Germinal center (tissue), 1 donor: ENCODE results near the gene SHMT1.
A peak's percentile ranks its signal among the peaks of the same experiment; 100 is the strongest.
"Not testable (repeated sequence)": the region's sequence is repeated elsewhere in the genome, so short reads cannot be mapped to it uniquely, and the experiment has no call there.

ENCODE experiments used
- DNase-seq: peaks from one replicate; pipeline ENCODE4 v3.0.0; 2012; ENCODE audit warnings: mixed read lengths, low spot score

Gene SHMT1

DNA sequence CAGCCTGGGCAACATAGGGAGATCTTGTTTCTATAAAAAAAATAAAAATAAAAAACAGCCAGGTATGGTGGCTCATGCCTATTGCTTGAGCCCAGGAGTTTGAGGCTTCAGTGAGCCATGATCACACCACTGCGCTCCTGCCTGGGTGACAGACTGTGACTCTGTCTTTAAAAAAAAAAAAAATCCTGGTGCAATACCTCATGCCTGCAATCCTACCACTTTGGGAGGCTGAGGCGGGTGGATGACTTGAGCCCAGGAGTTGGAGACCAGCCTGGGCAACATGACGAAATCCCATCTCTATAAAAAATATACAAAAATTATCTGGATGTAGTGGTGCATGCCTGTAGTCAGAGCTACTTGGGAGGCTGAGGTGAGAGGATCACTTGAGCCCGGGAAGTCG, 15.3 kb upstream of the SHMT1 start:
- not testable (repeated sequence) for DNase-seq

DNA sequence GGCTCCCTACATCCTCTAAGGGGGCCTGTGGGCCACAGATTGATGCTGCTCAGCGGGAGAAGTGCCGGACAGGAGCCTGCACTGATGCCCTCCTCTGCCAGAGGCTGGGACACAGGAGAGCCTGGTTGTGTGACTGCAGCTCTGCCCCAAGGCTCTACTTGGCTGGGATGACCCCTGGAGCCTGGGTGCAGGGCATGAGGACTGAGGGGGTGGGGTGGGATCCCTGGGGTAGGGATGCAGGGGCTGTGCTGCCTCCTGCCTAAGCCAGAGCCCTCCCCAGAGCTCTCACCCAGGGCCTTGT, 14.8 kb upstream of the SHMT1 start:
- DNase-seq, result peak; percentile 0

DNA sequence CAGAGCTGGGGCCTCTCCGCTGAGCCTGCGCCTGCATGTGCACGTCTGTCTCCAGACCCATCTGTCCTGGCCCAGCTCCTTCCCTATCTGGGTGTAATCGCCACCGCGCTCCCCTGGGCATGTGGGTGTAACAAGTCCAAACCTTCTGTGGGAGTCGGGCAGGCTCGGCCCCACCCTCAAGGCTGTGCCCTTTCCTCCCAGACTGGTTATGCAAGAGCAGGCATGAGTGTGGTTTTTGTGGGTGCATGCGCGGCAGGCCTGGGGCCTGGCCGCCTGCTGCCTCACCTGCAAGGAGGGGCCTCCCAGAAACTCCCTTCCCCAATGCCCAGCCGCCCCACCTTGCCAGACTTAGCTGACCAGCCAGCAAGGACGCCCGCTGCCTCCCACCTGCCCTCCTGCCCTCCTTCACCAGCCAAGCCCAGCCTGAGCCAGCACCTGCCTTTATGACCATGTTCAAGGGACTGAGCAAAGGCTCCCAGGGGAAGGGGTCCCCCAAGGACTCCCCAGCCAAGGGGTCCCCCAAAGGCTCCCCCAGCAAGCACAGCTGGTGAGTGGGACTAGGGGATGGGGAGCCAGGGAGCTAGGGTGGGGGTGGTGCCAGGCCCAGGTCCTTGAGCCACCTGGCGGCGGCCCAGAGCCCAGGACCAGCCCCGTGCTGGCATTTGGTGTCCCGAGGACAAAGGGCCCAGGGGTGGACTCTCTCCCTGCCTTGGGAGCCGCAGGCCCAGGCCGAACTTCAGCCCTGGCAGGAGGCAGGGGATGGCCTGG, 14.3 kb upstream of the SHMT1 start, which contains the start of gene EVPLL:
EVPLL (plus strand) TSS at position 342 of the 768 bp plus-strand sequence. CDS start 3,160 bp downstream, outside the sequence.
- DNase-seq, result peak; percentile 3

DNA sequence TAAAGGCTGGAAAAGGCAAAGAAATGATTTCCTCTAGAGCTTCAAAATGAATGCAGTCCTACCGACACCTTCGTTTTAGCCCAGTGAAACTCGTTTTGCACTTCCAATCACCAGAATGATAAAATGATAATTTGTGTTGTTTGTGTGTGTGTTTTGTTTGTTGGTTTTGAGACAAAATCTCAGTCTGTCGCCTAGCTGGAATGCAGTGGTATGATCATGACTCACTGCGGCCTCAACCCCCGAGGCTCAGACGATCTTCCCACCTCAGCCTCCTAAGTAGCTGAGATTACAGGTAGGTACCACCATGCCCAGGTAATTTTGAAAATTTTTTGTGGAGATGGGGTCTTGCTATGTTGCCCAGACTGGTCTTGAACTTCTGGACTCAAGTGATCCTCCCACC, 10.9 kb upstream of the SHMT1 start:
- DNase-seq, result no peak

DNA sequence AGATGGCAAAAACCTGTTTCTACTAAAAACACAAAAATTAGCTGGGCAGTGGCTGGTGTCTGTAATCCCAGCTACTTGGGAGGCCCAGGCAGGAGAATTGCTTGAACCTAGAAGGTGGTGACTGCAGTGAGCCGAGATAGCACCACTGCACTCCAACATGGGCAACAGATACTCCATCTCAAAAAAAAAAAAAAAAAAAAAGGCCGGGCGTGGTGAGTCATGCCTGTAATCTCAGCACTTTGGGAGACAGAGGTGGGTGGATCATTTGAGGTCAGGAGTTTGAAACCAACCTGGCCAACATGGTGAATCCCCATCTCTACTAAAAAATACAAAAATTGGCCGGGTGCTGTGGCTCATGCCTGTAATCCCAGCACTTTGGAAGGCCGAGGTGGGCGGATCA, 9.8 kb upstream of the SHMT1 start:
- DNase-seq, result not testable (repeated sequence)

DNA sequence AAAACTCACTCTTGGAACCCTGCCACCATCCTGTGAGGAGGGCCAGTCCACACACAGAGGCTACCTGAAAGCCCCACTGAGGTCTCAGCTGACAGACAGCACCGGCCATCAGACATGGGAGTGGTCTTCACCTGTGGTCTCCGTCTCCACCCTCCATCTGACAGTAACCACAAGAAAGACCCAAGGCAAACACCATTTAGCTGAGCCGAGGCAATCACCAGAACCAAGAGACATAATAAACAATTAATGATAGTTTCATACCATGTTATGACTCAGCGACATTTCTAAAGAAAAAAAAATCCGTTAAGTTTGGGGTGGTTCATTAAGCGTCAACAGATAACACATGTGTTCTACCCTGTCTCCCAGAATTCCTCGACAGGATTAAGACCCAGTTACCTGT, 8.1 kb upstream of the SHMT1 start:
- no peak for DNase-seq

DNA sequence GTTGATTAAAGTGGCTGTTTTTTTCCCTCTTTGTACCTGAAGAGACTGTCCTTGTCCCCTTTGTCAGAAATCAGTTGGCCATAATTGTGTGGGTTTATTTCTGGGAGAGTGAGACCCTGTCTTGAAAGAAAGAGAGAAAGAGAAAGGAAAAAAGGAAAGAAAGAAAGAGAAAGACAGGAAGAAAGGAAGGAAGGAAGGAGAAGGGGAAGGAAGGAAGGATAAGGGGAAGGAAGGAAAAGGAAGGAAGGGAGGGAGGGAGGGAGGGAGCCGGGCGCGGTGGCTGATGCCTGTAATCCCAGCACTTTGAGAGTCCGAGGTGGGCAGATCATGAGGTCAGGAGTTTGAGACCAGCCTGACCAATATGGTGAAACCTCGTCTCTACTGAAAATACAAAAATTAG, 7.4 kb upstream of the SHMT1 start:
- no peak for DNase-seq

DNA sequence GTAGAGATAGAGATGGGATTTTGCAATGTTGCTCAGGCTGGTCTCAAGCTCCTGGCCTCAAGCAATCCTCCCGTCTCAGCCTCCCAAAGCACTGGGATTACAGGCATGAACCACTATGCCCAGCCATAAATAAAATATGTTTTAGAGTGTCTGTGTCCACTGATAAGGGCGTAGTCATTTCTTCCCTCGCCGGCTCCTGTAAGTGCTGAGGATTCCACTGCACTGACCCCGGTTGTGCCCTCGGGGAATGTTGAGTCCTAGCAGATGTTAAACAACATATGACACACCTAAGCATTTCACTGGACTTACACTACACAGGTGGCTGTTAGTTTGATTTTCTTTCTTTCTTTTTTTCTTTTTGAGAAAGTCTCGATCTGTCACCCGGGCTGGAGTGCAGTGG, 5.6 kb upstream of the SHMT1 start:
- DNase-seq, result no peak

DNA sequence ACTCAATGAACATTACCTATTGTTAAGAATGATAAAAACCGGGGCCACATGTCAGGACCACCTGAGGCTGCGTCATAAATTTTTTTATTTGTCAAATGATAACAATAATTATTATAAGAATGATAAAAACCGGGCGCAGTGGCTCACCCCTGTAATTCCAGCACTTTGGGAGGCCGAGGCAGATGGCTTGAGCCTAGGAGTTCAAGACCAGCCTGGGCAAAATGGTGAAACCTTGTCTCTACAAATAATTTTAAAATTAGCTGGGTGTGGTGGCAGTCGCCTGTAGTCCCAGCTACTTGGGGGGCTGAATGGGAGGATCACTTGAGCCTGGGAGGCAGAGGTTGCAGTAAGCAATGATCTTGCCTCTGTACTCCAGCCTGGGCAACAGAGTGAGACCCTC, 816 bp upstream of the SHMT1 start:
- DNase-seq, result no peak

DNA sequence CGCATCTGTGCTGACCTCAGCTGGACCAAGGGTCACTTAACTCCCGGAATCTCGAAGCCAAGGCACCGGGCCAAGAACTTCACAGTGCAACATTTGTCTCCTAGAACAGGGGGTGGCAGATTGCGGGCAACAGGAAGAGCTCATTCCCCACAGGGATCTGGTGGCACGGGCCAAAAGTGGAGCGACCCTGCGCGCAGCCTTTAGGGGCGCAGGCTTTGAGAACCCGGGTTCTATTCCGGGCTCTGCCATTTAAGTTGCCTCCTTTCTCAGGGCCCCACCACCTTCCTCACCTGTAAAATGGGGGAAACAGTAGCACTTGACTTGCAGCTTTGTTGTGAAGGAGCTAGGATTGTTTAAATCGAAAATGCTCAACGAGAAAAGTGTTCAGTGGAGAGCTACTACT, 651 bp downstream of the SHMT1 start:
- DNase-seq, result peak; percentile 60

DNA sequence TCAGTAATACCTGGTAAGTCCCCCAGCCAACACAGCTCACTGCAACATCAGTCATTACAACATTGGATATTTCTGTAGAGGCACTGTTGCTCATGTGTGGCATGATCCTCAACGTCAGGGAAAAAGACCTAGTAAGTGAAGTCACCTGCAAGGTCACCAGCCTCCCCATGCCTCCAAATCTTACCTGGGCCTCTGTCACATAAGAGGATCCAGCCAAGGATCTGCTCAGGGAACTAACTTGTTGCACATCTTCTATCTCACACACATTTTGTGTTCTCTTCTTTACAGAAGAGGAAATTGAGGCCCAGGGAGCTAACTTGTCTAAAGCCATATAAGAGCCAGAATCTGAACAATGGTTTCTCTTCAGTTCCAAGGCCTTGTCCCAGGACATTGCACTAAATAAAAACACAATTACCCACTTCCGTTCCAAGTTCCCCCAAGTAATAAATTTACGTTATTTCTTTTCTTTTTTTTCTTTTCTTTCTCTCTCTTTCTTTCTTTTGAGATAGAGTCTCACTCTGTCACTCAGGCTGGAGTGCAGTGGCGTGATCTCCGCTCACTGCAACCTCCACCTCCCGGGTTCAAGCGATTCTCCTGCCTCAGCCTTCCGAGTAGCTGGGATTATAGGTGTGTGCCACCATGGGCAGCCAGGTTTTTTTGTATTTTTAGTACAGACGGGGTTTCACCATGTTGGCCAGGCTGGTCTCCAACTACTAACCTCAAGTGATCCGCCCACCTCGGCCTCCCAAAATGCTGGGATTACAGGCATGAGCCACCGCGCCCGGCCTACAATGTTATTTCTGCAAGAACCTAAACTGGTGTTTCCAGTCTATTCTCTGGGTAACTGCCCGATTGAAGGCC, 1.3 kb downstream of the SHMT1 start:
- DNase-seq, result no peak

DNA sequence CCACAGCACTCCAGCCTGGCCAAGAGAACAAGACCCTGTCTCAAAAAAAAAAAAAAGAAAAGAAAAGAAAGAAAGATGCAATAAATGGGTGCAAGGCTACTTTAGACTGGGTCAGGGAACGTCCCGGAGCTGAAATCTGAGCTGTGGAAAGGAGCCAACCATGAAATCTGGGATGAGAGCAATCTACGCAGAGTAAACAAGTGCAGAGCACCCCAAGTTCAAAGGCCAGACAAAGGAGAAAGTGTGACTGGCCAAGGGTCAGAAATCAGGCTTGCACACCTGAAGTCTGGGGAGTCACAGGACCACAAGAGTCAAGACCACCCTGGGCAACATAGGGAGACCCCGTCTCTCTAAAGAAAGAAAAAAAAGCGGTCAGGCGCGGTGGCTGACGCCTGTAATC, 2.8 kb downstream of the SHMT1 start:
- DNase-seq, result no peak

DNA sequence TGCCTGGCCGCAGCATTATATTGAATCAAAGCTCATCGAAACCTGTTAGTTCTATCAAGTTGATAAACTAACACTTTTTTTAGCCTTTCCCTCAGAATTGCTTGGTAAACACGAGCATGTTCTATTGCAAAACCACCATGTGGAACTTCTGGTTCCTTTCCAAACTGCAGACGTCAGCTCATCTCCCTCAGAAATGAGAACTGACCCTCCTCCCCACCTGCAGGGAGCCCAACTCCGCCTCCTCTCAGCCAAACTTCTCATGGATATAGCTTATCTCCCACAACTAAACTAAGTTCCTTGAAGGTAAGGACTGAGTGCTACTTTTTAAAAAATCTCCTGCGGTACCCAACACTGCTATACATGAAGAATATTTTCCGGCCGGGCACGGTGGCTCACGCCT, 6.7 kb downstream of the SHMT1 start:
- DNase-seq, result no peak

DNA sequence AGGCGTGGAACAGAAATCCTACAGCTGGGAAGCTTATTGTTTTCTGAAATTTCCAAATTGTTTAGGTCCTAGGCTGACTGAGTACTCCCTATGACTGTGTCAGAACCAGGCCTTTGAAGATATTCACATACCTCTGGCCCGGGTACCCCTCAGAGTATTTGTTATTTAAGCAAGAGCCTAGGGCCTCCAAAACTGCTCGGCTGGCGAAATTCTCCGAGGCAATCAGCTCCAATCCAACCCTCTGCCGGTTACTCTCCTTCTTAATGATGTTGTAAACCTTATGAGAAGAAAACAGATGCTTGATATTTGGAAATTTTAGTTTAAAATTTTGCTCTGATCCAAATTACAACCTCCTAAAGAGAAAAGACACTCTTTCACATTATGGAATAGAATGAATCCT, 9.8 kb downstream of the SHMT1 start:
- DNase-seq, result no peak

DNA sequence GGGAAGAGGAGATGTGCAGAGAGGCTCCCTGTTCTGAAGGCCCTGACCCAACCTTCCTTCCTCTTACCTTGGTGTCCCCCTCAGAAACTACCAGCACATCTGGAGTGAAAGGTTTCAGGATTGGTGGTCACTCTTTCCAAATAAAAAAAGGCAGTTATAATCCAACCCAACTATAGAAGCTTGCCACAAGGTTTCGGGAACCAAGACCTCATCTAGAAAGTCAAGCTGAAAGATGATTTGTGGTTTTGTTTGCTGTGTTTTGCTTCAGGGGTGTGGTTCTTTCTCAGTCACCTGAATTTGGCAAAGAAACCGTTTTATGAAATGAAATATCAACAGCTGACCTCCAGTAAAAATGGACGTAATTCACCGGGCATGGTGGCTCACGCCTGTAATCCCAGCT, 19.3 kb downstream of the SHMT1 start:
- DNase-seq, result no peak

DNA sequence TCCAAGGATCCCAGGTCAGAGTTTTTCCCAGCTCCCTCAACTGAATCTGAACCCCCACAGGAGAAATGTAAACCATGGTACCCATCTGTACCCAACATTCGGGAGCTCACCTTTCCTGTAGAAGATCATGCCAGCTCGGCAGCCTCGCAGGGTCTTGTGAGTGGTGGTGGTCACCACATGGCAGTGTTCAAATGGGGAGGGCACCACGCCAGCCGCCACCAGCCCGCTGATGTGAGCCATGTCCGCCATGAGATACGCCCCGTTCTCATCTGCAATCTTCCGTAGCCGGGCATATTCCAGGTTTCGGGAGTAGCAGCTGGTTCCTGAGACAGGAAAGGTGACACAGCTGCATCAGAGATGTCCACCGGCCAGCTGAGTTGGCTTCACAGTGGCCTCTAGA, 23.4 kb downstream of the SHMT1 start:
- no peak for DNase-seq

DNA sequence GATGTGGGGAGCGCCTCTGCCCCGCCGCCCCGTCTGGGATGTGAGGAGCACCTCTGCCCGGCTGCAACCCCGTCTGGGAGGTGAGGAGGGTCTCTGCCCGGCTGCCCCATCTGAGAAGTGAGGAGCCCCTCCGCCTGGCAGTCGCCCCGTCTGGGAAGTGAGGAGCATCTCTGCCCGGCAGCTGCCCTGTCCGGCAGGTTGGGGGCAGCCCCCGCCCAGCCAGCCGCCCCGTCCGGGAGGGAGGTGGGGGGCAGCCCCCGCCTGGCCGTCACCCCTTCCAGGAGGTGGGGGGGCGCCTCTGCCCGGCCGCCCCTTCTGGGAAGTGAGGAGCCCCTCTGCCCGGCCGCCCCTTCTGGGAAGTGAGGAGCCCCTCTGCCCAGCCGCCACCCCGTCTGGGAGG, 25.2 kb downstream of the SHMT1 start:
- DNase-seq, result not testable (repeated sequence)

DNA sequence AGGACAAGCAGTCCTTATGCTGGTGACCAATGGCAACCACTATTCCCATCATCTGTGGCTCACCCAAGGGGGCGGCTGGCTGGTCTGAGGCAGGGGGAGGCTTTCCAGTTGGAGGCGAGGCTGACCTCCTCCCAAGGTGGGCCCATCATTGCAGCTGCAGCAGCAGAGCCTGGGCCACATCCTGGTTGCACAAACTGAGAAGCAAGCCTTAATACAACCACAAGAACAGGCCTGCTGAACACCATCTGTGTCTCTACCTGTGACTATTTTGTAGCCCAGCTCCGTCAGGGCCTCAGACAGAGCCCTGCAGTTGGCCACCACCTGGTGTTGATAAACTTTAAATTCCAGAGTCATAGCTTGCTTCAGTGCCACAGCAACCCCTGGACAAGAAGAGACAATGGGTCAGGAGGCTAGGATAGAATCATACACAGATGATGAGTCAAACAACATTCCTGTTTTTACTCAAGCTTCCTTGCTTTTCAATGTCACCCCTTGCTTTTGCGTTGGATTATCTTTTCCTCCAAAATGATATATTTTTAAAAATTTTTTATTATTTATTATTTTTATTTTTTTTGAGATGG, 30.4 kb downstream of the SHMT1 start:
- no peak for DNase-seq

DNA sequence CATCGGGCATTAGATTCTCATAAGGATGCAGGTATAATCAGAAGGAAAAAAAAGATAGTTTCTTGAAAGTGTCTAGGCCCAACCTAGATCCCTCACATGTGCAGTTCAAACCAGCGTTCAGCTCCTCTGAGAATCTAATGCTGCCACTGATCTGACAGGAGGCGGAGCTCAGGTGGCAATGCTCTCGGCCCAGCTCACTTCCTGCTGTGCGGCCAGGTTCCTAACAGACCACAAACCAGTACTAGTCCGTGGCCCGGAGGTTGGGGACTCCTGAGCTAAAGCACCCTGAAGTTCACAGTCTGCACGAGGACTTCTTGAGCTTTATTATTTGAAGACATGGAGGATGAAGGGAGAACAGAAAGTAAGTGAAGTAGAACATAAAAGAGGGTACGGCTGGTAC, 31.5 kb downstream of the SHMT1 start:
- no peak for DNase-seq

DNA sequence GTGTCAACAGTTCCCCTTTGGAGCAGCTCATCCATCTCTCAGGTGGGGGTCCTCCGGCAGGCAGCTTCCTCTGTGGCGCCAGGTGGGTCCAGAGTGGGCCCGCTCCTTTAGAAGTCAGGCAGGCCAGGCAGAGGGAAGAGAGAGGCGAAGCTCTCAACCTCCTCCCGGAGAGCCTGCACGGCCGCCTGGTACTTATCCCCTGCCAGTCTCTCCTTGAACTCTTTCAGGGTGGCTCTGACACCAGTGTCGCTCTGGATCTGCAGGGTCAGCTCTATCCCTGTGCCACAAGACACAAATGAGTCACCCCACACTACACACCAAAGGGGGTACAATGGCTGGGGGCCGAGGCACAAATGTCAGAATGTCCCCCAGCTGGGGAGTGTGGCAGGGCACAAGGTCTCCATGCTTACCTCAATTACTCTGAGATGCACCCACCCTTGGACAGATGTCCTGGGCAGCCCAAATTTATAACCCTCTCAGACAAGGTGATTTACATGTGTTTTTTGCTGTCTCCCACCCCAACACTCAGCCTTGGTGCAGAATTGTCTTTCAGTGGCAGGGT, 34.6 kb downstream of the SHMT1 start:
- DNase-seq, result no peak

DNA sequence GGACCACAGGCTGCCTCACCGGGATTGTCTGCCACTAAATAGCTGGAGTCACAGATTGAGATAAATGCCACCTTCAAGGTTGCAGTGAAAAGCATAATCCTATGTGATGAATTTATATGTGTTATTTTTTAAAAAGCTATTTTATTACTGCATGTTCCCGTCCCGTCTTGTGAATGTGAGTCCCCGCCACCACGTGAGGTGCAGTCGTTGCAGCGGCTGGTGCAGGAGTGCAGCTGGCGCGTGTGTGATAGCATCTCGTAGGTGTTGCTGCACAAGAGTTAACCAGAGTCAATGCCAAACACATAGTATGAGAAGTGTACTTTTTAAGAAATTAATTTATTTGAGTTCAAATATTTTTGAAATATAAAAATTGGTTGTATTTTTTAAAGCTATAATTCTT, 35.8 kb downstream of the SHMT1 start:
- DNase-seq, result no peak

DNA sequence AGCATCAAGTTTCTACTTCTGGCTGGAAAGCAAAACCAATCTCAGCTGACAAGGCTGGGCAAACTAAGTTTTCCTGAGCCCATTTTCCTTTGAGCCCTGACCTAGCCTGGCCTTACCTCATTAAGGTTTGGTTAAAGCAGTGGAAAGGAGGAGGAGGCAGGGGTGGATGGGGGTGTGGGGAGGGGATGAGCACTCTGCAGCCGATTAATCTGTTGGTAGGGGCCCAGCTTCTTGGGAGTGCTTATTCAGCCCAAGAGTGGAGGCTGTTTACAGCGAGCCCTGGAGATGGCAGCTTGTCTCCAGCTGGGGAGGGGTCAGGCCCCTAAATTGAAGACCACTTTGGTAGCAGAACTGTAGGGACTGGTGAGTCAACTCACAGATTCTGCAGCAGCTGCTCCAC, 36.3 kb downstream of the SHMT1 start:
- no peak for DNase-seq

DNA sequence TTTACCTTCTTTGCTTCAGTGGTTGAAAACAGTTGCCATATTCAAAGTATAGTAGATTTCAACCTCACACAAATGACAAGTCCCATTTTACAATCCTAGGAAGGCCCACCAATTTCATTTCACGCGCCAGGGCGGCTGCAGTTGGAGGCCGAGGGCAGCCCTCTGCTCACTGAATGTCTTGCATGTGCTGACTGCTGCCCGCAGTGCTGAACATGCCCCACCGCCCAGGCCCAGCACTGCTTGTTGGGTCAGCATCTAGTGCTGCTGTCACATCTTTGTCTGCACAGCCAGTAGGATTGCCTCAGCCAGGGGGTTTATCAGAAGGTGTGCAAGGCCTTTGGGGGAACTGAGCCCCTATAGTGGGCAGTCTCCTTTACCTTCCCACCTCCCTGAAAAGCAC, 36.8 kb downstream of the SHMT1 start:
- no peak for DNase-seq
